AG20443 (cell line): ENCODE results near the gene KDSR.

Experiments
- DNase-seq: peaks from one replicate; pipeline ENCODE4 v3.0.0; 2012; ENCODE audit warnings: low spot score, mixed read lengths

Gene KDSR

DNA sequence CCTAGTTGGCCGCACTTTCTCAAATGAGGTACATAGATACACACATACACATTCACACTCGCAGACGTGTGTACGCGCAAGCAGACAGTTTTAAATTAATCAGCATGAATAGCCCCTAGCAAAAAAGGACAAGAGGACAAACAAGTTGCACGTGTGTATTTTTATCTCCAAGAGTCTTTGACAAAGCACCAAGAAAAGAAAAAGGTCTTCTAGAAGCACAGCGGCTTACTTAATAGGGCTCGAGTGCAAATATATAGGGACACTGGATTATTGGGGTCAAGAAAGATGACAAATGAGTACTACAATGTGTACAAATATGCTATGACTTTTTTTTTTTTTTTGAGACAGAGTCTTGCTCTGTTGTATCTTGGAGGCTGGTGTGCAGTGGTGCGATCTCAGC is 45.7 kb downstream of the KDSR start:
- DNase-seq: no peak

DNA sequence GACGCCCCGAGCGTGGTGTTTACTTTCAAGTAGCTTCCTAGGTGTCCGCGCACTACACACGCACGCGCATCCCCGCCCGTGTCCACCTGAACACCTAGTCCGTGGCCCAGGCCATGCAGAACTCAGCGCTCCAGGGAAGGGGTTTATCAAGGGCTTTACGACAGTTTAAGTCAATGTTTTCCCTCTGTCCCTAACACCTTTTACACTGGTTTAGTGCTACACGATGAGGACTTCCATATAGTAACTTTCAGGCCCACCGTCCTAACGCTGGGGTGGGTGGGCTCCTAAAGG is 46.1 kb downstream of the KDSR start:
- DNase-seq: no peak

DNA sequence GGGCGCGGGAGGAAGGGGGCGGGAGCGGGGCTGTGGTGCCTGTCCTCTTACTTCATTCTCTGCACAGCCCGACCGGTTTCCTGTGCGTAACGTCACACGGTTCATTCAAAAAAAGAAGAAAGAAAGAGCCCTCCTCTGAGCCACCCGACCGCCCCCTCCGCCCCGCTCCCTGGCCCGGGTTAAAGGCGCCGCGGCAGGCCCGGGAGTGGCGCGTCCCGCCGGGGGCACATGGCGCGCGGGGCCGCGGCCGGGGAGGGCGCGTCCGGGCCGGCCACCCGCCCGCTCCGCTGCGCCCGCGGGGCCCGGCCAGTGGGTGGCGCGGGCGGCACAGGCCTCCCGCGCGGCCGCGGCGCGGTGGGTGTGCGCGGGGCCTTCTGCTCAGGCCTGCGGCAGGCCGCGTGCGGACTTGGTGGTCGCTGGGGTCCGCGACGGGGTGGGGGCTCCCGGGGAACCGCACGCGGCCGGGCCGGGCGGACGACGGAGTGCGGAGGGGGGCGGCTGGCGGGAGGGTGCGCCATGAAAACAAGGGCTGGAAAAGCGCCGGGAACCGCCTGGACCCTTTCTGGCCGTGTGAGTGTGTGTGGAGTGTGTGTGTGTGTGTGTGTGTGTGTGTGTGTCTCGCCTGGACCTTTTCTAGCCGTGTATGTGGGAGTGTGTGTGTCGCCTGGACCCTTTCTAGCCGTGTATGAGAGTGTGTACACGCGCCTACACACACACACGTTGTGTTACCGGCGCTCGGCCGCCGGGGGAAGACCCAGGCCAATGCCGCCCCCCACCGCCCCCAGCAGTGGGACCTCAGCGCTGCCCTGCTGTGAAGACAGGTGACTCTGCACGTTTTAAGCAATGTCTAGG is 46.7 kb downstream of the KDSR start:
- DNase-seq: peak; percentile 87

DNA sequence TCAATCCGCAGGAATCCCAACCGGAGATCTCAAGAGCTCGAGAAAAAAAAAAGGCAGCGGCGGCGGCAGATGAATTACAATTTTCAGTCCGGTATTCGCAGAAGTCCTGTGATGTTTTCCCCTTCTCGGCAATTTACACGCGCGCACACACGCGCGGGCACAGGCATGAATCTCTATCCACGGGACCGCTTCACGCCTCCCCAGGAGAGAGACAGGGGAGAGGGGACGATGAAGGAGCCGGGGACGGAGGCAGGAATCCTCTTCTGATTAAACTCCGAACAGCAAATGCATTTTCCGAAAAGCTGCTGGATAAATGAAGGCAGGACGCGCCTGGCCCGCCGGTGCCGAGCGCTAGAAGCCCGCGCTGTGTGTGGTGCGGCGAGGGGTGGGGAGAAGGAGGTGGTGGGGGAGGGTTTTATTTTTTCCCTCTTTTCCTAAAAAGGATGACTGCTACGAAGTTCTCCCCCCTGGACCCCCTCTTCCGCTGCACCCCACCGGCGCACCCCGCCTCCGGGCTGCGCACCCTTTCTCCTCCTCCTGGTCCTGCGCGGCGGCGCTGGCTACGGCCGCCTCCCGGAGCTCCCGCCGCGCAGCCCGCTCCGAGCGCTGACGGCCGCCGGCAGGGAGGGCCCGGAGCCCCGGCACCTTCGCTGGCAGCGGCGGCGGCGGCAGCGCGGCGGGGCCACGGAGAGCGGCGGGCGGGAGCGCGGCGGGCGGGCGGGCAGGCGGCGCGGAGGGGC is 47.5 kb downstream of the KDSR start, which contains the start of gene BCL2:
Gene BCL2 (minus strand): TSS at position 387 of the 740 bp plus-strand sequence.
- DNase-seq: no peak

DNA sequence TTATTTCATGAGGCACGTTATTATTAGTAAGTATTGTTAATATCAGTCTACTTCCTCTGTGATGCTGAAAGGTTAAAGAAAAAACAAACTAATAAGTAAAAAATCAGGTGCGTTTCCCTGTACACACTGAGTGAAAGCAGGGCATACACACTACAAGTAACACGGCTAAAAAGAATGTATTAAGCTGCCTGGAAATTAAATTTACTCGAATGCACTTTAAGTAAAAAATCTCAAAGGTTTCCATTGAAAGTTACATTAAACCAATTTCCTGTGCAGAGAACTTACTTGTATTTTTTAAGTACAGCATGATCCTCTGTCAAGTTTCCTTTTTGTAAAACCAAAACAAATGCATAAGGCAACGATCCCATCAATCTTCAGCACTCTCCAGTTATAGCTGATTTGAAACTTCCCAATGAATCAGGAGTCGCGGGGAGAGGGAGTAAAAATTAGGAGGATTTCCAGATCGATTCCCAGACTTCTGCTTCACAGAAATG is 48.1 kb downstream of the KDSR start:
- no peak for DNase-seq

DNA sequence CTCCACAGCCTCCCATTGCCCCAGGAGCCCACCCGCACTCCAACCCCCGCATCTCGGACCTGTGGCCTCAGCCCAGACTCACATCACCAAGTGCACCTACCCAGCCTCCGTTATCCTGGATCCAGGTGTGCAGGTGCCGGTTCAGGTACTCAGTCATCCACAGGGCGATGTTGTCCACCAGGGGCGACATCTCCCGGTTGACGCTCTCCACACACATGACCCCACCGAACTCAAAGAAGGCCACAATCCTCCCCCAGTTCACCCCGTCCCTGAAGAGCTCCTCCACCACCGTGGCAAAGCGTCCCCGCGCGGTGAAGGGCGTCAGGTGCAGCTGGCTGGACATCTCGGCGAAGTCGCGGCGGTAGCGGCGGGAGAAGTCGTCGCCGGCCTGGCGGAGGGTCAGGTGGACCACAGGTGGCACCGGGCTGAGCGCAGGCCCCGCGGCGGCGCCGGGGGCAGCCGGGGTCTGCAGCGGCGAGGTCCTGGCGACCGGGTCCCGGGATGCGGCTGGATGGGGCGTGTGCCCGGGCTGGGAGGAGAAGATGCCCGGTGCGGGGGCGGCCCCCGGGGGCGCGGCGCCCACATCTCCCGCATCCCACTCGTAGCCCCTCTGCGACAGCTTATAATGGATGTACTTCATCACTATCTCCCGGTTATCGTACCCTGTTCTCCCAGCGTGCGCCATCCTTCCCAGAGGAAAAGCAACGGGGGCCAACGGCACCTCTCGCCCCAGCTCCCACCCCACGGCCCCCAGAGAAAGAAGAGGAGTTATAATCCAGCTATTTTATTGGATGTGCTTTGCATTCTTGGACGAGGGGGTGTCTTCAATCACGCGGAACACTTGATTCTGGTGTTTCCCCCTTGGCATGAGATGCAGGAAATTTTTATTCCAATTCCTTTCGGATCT is 48.8 kb downstream of the KDSR start:
- DNase-seq: peak; percentile 26

DNA sequence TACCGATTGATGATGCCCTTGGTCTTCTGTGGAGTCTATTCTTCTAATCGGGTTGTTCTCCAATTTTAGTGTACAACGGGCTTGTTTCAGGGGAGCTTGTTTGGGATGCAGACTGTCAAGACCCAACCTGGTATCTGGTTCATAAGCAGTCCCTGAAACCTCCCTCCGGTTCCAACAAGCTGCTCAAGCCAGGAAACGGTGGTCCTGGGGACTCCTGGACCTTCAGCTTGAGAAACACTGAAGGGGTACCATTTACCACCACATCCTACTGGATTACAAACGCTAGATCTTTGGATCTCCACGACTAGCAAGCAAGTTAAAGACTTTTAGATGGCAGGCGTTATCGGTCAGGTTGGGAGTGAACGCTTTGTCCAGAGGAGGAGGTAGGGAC is 49.5 kb downstream of the KDSR start:
- no peak for DNase-seq

DNA sequence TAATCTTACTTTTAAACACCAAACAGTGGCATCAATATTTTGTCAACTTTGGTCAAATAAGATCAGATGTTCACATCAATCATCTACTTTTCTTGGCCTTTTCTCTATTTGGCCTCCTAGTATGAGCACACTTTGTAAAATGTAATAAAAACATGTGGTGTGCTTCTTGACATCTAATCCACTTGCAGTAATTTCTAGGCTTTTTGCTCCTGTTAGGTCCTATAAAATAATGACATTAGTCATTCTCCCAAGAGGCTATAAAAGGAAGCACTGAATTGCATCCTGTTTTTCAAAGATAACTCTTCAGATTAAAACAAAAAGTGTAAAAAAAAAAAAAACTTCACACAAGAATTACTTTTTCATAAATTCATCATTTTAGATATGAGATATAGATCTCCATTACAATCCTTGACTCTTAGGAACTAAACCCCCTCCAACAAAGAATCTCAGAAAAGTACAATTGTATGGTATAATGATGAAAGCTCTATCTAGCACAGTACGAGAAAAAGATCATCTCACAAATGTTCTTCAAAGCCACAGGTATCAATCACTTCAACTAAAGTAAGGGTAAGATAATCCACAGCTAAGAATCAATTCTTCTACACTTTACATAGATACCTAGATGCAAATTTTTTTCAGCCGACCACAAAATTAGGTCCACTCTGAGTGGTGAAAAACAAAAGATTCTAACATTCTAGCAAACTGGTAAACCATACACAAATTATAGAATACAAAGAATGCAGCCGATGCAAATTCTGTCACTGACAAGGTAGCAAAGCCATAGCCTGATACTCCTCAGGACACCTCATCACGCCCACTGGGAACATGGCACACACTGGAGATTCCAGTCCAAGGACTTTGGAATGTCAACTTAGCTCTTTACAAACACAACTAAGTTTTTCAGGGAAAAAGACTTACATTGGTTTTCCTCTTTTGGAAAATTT is 50.1 kb downstream of the KDSR start:
- no peak for DNase-seq

DNA sequence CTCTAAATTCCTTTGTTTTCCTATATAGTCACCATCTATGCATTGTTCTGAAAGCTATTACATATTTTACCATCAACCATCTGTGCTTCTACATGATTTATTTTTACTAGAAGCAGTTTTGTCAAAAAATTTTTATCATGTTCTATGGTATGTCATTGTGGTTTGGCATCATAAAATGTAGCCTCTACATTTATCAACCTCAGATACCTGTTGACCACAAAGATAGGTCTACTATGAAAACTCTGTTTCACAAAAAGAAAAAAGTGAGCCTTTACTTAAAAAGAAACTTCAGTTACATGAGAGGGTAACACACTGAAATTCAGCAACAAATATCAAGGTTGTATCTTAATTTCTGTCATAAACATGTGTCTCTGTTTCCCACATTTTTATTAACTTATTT is 51.1 kb downstream of the KDSR start:
- DNase-seq: no peak

DNA sequence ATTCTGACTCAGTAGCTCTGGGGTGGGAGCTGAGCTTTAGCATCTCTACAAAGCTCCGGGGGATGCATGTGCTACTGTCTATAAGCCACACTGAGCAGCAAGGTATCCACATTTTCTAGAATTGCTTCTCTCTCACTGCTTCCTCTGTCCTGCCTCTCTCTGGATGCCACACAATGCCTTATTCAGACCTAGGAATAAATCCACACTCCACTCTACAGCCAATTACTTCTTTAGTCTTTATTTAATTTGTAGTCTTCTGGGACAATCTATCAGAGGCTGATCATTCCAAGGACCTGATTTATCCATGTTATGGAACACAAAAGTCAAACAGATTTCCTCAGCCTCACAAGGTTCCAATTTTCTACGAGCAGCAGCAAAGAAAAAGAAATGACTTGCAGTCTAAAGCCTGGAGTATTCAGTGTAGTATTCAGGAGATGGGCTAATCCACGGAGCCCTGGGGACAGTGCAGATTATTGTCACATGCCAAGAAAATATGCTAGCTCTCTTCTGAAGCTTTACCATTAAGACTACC is 51.8 kb downstream of the KDSR start:
- DNase-seq: no peak

DNA sequence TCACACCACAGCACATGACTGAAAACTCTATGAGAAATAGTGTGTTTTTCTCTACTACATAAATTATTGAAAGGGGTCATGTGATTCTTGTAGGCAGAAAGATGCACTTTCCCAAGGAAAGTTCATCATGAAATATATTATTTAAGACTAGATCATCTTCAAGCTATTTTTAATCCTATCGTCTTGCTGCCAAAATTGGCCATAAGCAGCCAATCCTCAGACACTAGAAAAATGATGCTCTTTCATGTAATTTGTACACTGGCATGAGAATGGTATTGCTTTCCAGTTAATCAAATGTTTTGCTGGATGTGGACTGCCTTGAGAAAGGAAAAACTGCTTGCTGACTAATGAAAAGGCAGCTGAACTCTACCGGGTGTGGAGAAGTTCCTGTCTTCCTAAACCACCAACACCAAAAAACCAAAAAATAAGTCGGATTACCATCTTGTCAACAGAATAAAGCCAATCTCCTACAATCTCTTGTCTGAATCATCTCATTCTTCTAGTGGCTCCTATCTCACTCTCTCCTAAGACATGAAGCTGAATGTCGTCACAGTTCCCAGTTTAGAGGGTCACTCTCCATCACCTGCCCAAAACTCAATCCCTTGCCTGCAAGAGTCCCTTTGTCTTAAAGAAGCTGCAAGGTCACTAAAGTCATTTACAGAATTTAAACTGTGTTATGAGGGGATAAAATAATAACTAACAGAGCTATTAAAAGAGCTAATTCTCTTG is 52.8 kb downstream of the KDSR start:
- no peak for DNase-seq

DNA sequence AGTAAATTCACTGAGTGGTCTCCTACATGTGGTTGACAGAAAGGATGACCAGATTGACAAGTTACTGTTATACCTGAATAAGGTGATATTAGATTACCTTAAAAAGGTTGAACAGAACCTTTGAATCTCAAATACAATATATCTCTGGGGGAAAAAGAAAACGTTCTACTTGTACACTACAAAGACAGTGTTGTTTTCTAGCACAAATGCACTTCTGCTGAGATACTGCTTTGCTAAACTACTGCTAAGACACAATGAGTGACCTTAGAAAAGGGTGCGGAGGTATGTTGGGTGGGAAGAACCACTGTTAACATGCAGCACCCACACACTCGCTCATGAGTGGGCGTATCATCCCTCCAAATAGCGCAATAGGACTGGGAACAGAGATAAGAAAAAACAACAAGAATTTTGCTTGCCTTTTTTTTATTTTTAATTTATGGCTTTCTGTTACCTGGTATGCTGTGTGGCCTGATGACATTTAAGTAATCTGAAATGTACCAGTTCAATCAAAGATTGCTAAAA is 53.5 kb downstream of the KDSR start:
- DNase-seq: no peak

DNA sequence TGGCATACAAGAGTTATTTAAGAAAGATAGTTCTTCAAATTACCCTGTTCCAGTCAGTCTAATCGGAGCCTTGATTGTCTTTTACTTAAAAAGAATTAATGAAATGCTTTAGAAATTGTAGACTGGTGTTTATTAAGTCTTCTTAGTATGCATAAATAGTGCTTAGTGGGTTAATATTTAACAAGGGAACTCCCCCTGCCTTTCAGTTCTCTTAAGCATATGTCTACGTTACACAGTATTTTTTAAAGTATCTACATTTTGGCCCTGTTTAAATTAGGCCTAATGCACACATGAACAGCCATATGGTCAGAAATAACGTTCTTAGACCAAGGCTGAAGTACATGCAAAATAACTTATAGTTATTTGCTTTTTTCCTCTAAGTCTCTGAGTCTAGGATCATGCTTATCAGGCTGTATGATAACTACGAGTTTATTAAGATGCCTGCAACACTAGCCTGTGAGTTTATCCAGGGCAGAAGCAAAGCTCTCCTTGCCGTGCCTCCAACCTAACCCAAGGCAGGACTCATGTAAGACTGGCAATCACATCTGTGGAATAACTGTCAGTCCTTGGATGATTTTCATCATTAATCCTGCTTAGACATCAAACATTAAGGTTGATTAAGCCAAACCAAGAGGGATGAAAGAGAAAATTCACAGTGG is 54.1 kb downstream of the KDSR start:
- DNase-seq: no peak

DNA sequence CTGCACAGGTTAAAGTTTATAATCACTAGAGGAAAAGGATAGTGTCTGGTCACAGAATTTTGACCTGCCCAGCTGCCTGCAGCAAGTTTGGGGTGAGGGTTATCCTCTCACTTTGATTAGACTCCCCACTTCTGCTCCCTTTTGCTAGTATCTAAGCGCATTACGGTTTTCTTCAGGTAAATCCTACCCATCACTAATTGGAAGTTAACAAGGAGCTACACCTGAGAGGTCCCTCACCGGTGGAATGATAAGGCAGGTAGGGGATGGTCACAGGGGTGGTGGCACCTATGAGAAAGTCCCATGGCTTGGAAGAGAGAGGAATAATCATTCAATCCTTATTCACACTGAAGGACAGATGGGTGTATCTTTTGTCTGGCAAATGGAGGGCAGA is 55.0 kb downstream of the KDSR start:
- DNase-seq: no peak

DNA sequence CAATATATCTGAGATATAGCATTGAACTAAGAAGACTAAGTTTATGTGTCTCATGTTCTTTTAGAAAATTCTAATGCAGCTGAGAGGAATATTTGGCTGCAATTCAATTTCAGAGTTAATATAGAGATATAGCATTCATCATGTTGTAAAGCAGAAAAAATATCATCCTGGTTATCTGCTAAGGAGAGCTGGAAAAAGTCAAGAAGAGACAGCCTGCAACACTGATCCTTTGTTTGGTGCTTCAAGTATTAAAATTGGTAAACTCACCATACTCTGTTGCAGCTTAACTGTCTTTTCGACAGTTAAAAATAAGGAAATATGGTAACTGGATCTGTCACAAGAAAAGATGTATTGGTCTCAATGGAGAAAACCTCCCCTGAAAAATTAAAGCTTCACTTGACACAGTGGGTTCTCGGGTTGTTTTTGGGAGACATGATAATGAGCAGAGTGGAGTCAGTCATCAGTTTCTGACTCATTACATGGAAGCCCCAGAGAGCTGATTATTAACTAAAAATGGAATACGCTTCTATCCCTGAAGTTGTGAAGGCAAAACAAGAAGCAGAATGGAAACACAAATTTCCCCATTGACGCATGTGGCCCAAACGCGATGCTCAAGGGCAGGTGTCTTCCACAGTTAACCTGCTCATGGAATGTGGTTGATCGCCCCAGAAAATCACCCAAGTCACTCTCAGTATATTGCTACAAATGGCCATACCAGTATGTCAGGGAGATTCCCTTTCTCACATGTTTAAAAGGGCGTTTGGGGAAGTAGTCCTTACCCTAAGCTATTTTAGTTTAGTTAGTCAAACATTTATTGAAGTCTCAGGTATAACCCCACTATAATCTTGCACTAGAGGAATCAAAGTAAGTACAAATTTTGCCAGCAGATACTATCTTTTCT is 55.6 kb downstream of the KDSR start:
- DNase-seq: no peak

DNA sequence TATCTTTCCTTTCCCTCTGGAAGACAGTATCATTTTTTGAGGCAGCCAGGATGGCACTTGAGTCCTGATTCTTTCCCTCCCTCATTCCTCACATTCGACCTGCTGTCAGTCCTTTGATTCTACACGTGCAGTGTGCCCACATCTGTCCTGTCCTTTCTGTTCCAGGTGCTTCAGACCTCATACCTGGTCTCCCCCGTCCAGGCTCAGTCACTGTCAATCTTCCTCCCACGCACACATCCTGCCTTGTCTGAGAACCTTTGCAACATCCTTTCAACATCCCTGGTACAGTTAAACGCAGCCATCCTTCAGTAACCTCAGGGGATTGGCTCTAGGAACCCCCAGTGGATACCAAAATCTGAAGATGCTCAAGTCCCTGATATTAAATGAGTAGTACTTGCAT is 57.6 kb downstream of the KDSR start:
- no peak for DNase-seq

DNA sequence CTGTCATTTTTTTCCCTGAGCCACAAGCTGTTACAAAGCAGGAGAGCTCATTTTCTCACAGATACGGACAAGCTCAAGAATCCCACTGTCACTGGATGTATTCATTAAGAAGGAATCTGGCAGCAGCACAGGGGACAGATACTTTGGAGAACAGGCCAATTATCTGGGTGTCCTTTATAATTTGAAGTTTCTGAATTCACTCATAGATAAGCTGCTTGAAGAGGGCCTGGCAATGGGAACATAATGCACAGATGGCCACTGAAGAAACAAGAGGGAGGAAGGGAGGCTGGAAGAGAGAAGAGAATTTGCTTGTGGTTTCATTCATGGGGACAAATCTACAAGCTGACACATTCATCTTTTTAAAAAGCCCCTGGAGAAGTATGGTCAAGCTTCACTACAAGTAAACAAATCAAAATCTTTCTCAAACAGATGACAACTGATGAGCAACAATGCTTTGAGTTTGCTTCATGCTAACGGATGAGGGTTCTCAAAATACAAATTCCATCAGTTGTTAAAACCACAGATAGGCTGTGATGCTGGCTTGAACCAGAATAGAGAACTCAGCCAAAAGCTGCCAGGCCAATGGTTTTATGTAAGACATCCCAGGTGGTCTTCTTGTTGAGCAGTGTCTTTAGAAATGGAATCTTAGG is 59.3 kb downstream of the KDSR start:
- peak; percentile 22 for DNase-seq
